Endometrium (tissue), 2 donors: ENCODE results near the gene ITGAE.

Experiments used
- FAIRE-seq: peaks from 2 replicates; lab custom pipeline; 2012; peaks lifted over from hg19 to GRCh38; lab: Jason Lieb, UNC
- donor health status: control.
- donor health status: control.

ITGAE gene

GRCh38 chr17:3665834-3666233 lies 135.2 kb downstream of the ITGAE start:
- no peak for FAIRE-seq
